Adipocyte (in vitro differentiated cells): ENCODE measurements around the gene USP44.

Experiments used
- DNase-seq: peaks from one replicate; pipeline ENCODE4 v3.0.0-alpha.2; 2015; ENCODE audit warnings: low read depth
- H3K27me3 ChIP-seq: replicated peaks from 2 replicates; pipeline ENCODE4 v1.7.0; 2013; ENCODE audit warnings: mild to moderate bottlenecking, low read length, moderate library complexity; ENCODE audit not compliant: control insufficient read depth, insufficient read depth
- H3K36me3 ChIP-seq: 2 replicates; pipeline ENCODE4 v1.7.0; 2013; ENCODE audit warnings: low read length, mild to moderate bottlenecking, moderate library complexity; ENCODE audit not compliant: control insufficient read depth, insufficient read depth, severe bottlenecking
- H3K4me1 ChIP-seq: 2 replicates; pipeline ENCODE4 v1.7.0; 2013; ENCODE audit warnings: mild to moderate bottlenecking, low read length, moderate library complexity; ENCODE audit not compliant: control insufficient read depth, insufficient read depth
- H3K4me3 ChIP-seq: 2 replicates; pipeline ENCODE4 v1.7.0; 2013; ENCODE audit warnings: mild to moderate bottlenecking, low read length, moderate library complexity
- H3K9ac ChIP-seq: 2 replicates; pipeline ENCODE4 v1.7.0; 2013; ENCODE audit warnings: mild to moderate bottlenecking, low read length, moderate library complexity
- H3K9me3 ChIP-seq: 2 replicates; pipeline ENCODE4 v1.7.0; 2013; ENCODE audit warnings: mild to moderate bottlenecking, low read length, moderate library complexity; ENCODE audit not compliant: control insufficient read depth

Gene USP44

GRCh38 chr12:95529693-95530225 is 21.5 kb downstream of the USP44 start:
- peak; percentile 68 for DNase-seq
- H3K9ac ChIP-seq = no peak overlapping the region
- H3K27me3 ChIP-seq = no peaks in the 10 kb centered on the region
- peaks cover 3% of the 10 kb centered on the region for H3K4me1 ChIP-seq
- H3K36me3 ChIP-seq = no peaks in the 10 kb centered on the region
- H3K4me3 ChIP-seq = no peak overlapping the region
- no peaks in the 10 kb centered on the region for H3K9me3 ChIP-seq

DNA sequence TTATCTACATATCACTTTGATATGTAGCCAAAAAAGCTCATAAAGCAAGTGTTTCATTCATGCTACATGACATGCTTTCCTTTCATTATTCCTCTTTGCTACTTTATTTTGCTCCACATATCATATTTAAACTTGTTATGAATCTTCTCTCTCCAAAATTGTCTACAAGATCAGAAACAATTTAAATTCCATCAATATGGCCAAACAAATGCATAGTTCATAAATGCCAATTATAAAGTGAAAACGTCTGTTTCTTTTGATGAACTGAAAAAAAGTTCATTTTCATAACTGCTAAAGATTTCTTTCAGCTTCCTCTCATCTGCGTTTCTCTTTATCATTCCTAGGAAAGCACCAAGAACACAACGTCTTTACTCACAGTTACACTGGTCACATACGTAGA is 22.8 kb downstream of the USP44 start:
- no peaks in the 10 kb centered on the region for H3K9me3 ChIP-seq
- H3K4me3 ChIP-seq = no peak overlapping the region
- H3K27me3 ChIP-seq = no peaks in the 10 kb centered on the region
- no peak overlapping the region for H3K9ac ChIP-seq
- peaks cover 3% of the 10 kb centered on the region for H3K4me1 ChIP-seq
- no peaks in the 10 kb centered on the region for H3K36me3 ChIP-seq
- DNase-seq = no peak

GRCh38 chr12:95522692-95523091 is 28.6 kb downstream of the USP44 start:
- H3K4me3 ChIP-seq = no peak overlapping the region
- no peak overlapping the region for H3K9ac ChIP-seq
- no peaks in the 10 kb centered on the region for H3K36me3 ChIP-seq
- DNase-seq = no peak
- no peaks in the 10 kb centered on the region for H3K4me1 ChIP-seq
- H3K9me3 ChIP-seq = no peaks in the 10 kb centered on the region
- no peaks in the 10 kb centered on the region for H3K27me3 ChIP-seq

DNA sequence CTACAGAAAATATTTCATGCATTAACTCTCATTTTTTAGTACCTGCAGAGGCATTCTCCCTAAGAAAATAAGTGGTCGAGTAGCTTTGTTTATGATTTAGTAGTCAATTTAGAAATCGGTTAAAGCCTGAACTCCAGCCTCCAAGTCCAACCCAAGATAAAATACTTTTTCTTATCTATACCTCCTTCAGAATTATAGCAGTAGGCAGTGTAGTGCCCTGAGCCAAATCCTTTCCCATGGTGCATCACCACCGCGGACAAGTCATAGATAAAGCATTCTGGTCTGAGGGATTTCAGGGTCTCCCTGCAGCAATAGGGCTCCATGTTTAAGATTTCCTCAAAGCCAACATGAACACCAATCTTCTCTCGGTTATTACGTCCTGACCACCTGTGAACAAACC is 30.5 kb downstream of the USP44 start:
- DNase-seq = no peak
- Histone ChIP-seq H3K4me1 (no peaks in the 10 kb centered on the region), H3K4me3 (no peak overlapping the region)

DNA sequence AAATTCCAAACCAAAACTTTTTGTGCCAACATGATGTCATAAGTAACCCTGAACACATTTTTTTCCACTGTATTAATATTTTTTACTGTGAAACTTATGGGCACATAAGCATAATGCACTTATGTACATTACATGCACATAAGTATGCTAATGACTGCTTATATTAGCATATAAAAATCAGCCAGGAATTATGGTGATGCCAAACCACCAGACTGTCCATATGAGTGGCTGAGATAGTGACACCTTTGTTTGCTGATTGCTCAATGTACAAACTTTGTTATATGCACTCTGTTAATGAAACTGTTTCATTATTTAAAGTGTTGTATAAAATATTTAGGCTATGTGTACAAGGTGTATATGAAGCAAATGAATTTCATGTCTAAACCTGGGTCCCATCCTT is 32.3 kb downstream of the USP44 start:
- H3K4me1 ChIP-seq = no peaks in the 10 kb centered on the region
- no peak overlapping the region for H3K4me3 ChIP-seq
- no peaks in the 10 kb centered on the region for H3K27me3 ChIP-seq
- no peak overlapping the region for H3K9ac ChIP-seq
- DNase-seq = no peak
- peaks cover 16% of the 10 kb centered on the region for H3K36me3 ChIP-seq
- no peaks in the 10 kb centered on the region for H3K9me3 ChIP-seq

More for the DNA sequence above, 30.5 kb downstream of the USP44 start:
- Histone ChIP-seq H3K9ac (no peak overlapping the region), H3K9me3 (no peaks in the 10 kb centered on the region), H3K27me3 (no peaks in the 10 kb centered on the region), H3K36me3 (no peaks in the 10 kb centered on the region)

- no peak overlapping the region for H3K9ac ChIP-seq
- H3K4me1 ChIP-seq = no peaks in the 10 kb centered on the region
- H3K27me3 ChIP-seq = no peaks in the 10 kb centered on the region
- DNase-seq = no peak
- H3K36me3 ChIP-seq = peaks cover 33% of the 10 kb centered on the region
- no peaks in the 10 kb centered on the region for H3K9me3 ChIP-seq
- no peak overlapping the region for H3K4me3 ChIP-seq
These were observed 34.0 kb downstream of the USP44 start for GRCh38 chr12:95517246-95517645.

GRCh38 chr12:95516757-95517156 is 34.5 kb downstream of the USP44 start:
- Histone ChIP-seq H3K36me3 (peaks cover 37% of the 10 kb centered on the region), H3K27me3 (no peaks in the 10 kb centered on the region), H3K9ac (no peak overlapping the region), H3K9me3 (no peaks in the 10 kb centered on the region), H3K4me3 (no peak overlapping the region), H3K4me1 (no peaks in the 10 kb centered on the region)
- DNase-seq = no peak

GRCh38 chr12:95515197-95515596 is 36.1 kb downstream of the USP44 start:
- Histone ChIP-seq H3K36me3 (peaks cover 53% of the 10 kb centered on the region), H3K4me1 (no peaks in the 10 kb centered on the region), H3K9me3 (no peaks in the 10 kb centered on the region), H3K4me3 (no peak overlapping the region), H3K9ac (no peak overlapping the region), H3K27me3 (no peaks in the 10 kb centered on the region)
- DNase-seq = no peak

DNA sequence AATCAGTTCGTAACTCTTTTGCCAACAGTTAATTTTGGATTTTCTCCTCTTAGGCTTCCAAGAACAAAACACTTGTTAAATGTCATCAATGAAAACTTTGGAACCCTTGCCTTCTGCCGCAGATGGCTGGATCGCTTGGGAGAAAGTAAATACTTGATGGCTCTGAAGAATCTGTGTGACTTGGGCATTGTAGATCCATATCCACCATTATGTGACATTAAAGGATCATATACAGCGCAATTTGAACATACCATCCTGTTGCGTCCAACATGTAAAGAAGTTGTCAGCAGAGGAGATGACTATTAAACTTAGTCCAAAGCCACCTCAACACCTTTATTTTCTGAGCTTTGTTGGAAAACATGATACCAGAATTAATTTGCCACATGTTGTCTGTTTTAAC is 37.7 kb downstream of the USP44 start:
- Histone ChIP-seq H3K4me1 (no peaks in the 10 kb centered on the region), H3K9me3 (no peaks in the 10 kb centered on the region), H3K27me3 (no peaks in the 10 kb centered on the region), H3K4me3 (no peak overlapping the region), H3K36me3 (peaks cover 64% of the 10 kb centered on the region), H3K9ac (no peak overlapping the region)
- no peak for DNase-seq

GRCh38 chr12:95511977-95512376 is 39.3 kb downstream of the USP44 start:
- H3K27me3 ChIP-seq = no peaks in the 10 kb centered on the region
- peaks cover 2% of the 10 kb centered on the region for H3K4me1 ChIP-seq
- H3K9ac ChIP-seq = no peak overlapping the region
- no peak overlapping the region for H3K4me3 ChIP-seq
- no peak for DNase-seq
- H3K9me3 ChIP-seq = no peaks in the 10 kb centered on the region
- H3K36me3 ChIP-seq = peaks cover 78% of the 10 kb centered on the region

DNA sequence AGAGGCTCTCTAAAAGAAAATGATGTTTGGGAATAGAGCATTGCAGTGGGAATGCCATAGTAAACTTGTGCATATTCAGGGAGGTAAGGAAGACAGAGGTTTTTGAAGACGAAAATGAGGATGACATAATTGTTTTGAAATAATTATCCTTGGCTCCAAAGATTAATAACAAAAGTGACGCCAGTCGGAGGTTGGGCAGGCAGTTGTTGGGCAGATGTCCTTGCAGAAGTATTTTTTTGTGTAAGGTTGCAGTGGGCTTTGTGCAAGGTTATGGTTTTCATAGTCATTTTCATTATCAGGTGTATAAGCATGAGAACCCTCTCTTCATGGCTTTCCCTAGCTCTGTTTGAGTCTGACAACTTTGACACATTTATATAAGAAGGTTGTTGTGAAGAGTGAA is 42.0 kb downstream of the USP44 start:
- Histone ChIP-seq H3K4me3 (no peak overlapping the region), H3K9me3 (no peaks in the 10 kb centered on the region), H3K4me1 (peaks cover 4% of the 10 kb centered on the region), H3K9ac (no peak overlapping the region), H3K36me3 (peaks cover 91% of the 10 kb centered on the region), H3K27me3 (no peaks in the 10 kb centered on the region)
- DNase-seq = no peak
